PC-3 (cell line): ENCODE results near the gene EHD3.

Experiments used
- EZH2 ChIP-seq: fragments of 300-600 bp; sonication (generic); IDR thresholded peaks from one replicate; pipeline ENCODE4 v1.6.1; 2017; ENCODE audit warnings: antibody characterized with exemption, mild to moderate bottlenecking, low read length; ENCODE audit not compliant: unreplicated experiment
- TF ChIP-seq, protein P1 (sequence below): fragments of 300-600 bp; sonication (generic); conservative IDR thresholded peaks from 2 replicates; pipeline ENCODE4 v1.5.1; 2017; ENCODE audit warnings: antibody characterized with exemption, low read depth, mild to moderate bottlenecking, low read length

DNA sequence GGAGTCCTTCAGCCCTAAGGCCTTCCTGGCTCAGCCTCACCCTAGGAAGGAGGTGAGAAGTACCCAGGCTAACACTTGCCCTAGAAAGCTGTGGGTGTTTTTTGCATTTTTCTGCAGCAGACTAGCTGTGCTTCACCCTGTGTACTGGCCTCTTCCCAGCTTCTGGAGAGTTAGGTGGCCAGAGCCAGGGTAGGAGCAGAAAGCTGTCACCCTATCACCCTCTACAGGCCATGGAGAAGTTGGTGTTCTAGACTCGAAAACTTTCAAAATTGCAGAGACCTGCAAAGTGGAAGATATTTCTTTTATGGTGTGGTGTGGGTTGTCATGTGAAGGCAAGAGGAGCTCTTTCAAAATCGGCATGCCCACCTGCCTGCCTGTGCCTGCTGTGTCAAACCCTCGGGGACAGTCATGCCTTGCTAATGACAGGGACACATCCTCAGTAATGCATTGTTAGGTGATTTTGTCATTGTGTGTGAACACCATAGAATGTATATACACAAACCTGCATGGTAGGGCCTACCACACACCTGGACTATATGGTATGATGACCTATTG, 29.8 kb downstream of the EHD3 start:
- TF ChIP-seq, protein P1, sequence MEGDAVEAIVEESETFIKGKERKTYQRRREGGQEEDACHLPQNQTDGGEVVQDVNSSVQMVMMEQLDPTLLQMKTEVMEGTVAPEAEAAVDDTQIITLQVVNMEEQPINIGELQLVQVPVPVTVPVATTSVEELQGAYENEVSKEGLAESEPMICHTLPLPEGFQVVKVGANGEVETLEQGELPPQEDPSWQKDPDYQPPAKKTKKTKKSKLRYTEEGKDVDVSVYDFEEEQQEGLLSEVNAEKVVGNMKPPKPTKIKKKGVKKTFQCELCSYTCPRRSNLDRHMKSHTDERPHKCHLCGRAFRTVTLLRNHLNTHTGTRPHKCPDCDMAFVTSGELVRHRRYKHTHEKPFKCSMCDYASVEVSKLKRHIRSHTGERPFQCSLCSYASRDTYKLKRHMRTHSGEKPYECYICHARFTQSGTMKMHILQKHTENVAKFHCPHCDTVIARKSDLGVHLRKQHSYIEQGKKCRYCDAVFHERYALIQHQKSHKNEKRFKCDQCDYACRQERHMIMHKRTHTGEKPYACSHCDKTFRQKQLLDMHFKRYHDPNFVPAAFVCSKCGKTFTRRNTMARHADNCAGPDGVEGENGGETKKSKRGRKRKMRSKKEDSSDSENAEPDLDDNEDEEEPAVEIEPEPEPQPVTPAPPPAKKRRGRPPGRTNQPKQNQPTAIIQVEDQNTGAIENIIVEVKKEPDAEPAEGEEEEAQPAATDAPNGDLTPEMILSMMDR, result no peak
- no peak for TF ChIP-seq EZH2
